Astrocyte of the hippocampus (primary cell): ENCODE results near the gene TUBGCP3.

Experiments
- DNase-seq: peaks from one replicate; pipeline ENCODE4 v3.0.0; 2011; ENCODE audit warnings: low read depth, low spot score

Gene TUBGCP3

DNA sequence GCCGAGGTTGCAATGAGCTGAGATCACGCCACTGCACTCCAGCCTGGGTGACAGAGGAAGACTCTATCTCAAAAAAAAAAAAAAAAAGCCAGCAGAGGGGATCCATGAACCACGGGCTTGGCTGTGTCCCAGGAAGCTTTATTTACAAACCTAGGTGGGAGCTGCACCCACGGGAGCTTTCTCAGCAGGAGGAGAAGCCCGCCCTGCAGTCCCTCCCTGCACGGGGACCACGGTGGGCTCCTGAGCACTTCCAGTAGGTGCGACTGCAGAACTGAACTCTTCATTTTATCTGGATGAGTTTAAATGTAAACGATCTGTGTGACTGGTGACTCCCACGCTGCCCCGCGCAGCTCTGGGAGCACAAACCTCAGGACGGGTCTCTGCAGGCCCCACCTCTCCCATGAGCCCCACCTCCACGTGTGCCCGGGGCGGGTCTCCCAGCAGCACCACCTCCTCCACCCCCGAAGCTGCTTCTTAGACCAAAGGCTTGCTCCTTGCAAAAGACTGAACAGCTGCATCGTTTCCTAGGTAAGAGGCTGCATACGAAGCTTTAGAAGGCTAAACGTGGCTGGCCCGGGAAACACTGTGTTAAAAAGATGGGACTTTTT, 145.4 kb downstream of the TUBGCP3 start:
- DNase-seq = no peak

DNA sequence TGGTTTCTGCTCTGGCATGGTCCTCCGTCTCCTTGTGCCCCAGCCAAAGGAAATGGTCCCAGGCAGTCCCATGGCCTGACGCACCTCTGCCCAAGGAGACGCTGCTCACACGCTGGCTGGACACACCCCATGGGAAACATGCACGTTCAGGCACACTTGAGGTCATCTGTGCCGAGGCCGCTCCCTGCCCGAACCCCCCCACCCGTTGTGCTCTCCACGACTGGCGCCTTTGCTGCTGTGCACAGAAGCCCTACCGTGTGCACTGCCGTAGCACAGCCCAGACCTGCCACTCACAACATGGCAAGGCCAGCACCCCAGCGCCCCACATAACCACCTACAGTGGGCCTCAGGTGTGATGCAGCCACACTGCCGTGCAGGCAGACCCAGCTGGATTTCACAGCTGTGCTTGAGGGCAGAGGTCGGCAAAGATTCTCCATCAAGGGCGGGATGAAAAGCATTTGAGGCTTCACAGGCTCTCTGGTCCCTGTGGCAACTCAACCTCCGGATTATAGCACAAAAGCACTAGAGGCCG, 146.1 kb downstream of the TUBGCP3 start:
- no peak for DNase-seq

DNA sequence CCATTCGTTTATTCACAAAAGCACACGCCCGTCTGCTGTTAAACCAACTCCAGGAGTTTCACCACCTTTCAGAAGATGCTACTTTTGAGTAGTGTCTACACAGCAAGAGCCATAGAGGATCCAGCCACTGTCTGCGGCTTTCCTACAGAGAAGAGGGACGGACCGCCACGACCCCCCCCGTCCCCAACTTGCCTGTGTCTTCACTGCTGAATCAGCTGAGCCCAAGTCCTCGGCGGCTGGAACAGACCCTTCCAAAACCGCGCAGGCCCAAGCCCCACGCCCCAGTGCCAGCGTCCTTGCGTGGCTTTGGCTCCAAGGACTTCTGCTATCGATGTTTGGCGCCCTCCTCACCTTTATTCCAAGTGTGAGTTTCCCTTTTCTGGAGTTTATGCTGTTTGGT, 146.7 kb downstream of the TUBGCP3 start:
- no peak for DNase-seq

DNA sequence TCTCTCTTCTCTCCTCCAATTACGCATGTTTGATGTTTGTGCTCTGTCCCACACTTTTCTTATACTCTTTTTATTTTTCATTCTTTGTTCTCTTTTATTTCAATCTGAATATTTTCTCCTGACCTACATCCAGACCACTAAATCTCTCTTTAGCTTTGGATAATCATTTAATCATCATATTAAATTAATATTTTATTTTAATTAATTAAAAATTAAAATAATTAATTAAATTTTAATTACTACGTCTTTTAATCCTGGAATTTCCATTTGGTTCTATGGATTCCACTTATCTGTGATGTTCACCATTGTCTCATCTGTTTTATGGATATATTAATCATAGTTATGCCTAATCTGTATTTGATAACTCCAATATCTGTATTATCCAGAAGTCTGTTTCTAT, 149.4 kb downstream of the TUBGCP3 start:
- DNase-seq = no peak

DNA sequence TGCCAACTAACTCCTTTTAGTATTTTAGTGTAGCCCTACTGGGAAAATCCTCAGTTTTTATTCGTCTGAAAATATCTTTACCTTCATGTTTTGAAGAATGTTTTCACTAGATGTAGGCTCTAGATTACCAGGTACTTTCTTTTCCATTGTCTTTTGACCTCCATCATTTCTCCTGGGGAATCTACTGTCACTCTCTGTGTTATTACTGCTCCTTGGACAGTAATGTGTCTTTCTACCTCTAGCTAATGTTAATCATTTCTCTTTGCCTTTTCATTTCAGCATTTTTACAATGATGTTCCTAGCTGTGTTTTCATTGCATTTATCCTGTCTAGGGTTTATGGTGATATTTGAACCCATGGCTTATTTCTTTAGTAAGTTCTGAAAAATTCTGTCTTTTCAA, 149.9 kb downstream of the TUBGCP3 start:
- DNase-seq = no peak

DNA sequence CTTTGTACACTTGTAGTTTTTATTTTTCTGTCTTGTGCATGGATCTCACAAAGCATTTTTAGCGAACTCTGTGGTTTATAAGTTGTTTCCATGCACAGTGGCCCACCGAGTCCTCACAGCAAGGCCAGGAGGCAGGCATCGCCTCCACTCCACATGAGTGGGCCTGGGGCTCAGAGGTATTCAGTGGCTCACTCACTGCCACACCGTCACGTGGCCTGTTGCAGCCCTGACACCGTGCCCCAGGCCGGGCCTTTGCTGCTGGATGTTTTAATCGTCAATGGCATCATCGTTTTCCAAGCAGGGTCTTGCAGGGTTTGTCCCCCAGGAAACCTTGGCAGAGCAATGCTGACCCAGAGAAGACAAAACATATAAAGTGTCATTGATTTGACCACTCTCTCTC, 152.0 kb downstream of the TUBGCP3 start:
- no peak for DNase-seq
